EH (cell line): ENCODE measurements around the gene TRAF5.
"Not testable (repeated sequence)": the region's sequence is repeated elsewhere in the genome, so short reads cannot be mapped to it uniquely, and the experiment has no call there.

Experiments
- DNase-seq: peaks from one replicate; pipeline ENCODE4 v3.0.0-alpha.2; 2015; ENCODE audit warnings: low read depth

The TRAF5 gene

GRCh38 chr1:211347077-211347844, 20.6 kb downstream of the TRAF5 start:
- peak; percentile 23 for DNase-seq

GRCh38 chr1:211348547-211348946, 21.9 kb downstream of the TRAF5 start:
- no peak for DNase-seq

- no peak for DNase-seq
Measured at GRCh38 chr1:211349741-211350140, 23.1 kb downstream of the TRAF5 start.

GRCh38 chr1:211352055-211352454, 25.4 kb downstream of the TRAF5 start:
- DNase-seq, result not testable (repeated sequence)

- no peak for DNase-seq
Measured at GRCh38 chr1:211352465-211352864, 25.8 kb downstream of the TRAF5 start.

GRCh38 chr1:211352985-211353515, 26.4 kb downstream of the TRAF5 start:
- peak; percentile 34 for DNase-seq

GRCh38 chr1:211353562-211354212, 27.1 kb downstream of the TRAF5 start:
- no peak for DNase-seq

GRCh38 chr1:211355873-211356272, 29.2 kb downstream of the TRAF5 start:
- DNase-seq, result no peak

GRCh38 chr1:211356723-211357407, 30.2 kb downstream of the TRAF5 start:
- DNase-seq, result peak; percentile 47

GRCh38 chr1:211358685-211359084, 32.1 kb downstream of the TRAF5 start:
- no peak for DNase-seq

GRCh38 chr1:211359876-211360275, 33.2 kb downstream of the TRAF5 start:
- DNase-seq, result no peak

- no peak for DNase-seq
Measured at GRCh38 chr1:211361202-211361601, 34.6 kb downstream of the TRAF5 start.

- no peak for DNase-seq
Measured at GRCh38 chr1:211369640-211370039, 43.0 kb downstream of the TRAF5 start.

- no peak for DNase-seq
Measured at GRCh38 chr1:211370669-211371068, 44.0 kb downstream of the TRAF5 start.

GRCh38 chr1:211371406-211372105, 44.9 kb downstream of the TRAF5 start:
- DNase-seq, result peak; percentile 21

- DNase-seq, result no peak
Measured at GRCh38 chr1:211372463-211372862, 45.8 kb downstream of the TRAF5 start.

- DNase-seq, result no peak
Measured at GRCh38 chr1:211375146-211375818, 48.6 kb downstream of the TRAF5 start.

- DNase-seq, result no peak
Measured at GRCh38 chr1:211375949-211376348, 49.3 kb downstream of the TRAF5 start.

GRCh38 chr1:211376807-211377470, 50.3 kb downstream of the TRAF5 start:
- DNase-seq, result peak; percentile 14

- no peak for DNase-seq
Measured at GRCh38 chr1:211377539-211378450, 51.2 kb downstream of the TRAF5 start.
